Neuronal stem cell (in vitro differentiated cells): Measurements from ENCODE around the gene NTRK3.

Experiments
- DNase-seq: peaks from one replicate; pipeline ENCODE4 v3.0.0-alpha.2; 2013; ENCODE audit warnings: low spot score
- H2AFZ ChIP-seq: one replicate; pipeline ENCODE4 v1.6.1; 2013; ENCODE audit warnings: mild to moderate bottlenecking, low read length, inconsistent platforms
- H2AK5ac ChIP-seq: 2 replicates; pipeline ENCODE4 v1.6.1; 2013; ENCODE audit warnings: low read depth, mild to moderate bottlenecking, inconsistent platforms, low read length, moderate library complexity, mixed read lengths
- H2BK120ac ChIP-seq: 2 replicates; pipeline ENCODE4 v1.6.1; 2013; ENCODE audit warnings: low read depth, mild to moderate bottlenecking, inconsistent platforms, low read length, moderate library complexity, mixed read lengths
- H2BK12ac ChIP-seq: one replicate; pipeline ENCODE4 v1.6.1; 2013; ENCODE audit warnings: low read length, inconsistent platforms
- H2BK15ac ChIP-seq: 2 replicates; pipeline ENCODE4 v1.6.1; 2013; ENCODE audit warnings: mild to moderate bottlenecking, low read length, inconsistent platforms, mixed read lengths
- H2BK5ac ChIP-seq: one replicate; pipeline ENCODE4 v1.6.1; 2013; ENCODE audit warnings: inconsistent platforms, mild to moderate bottlenecking, low read length, moderate library complexity
- H3K14ac ChIP-seq: one replicate; pipeline ENCODE4 v1.6.1; 2013; ENCODE audit warnings: low read length, inconsistent platforms
- H3K18ac ChIP-seq: 2 replicates; pipeline ENCODE4 v1.6.1; 2013; ENCODE audit warnings: low read length, inconsistent platforms
- H3K23ac ChIP-seq: 2 replicates; pipeline ENCODE4 v1.6.1; 2013; ENCODE audit warnings: low read depth, mild to moderate bottlenecking, mixed read lengths, low read length, inconsistent platforms; ENCODE audit not compliant: poor library complexity
- H3K27ac ChIP-seq: replicated peaks from 3 replicates; pipeline ENCODE4 v1.5.1; 2013; ENCODE audit warnings: low read length, inconsistent platforms
- H3K27me3 ChIP-seq, 3 experiments: 2 replicates each; pipeline ENCODE4 v1.6.1; 2013; ENCODE audit warnings: low read length in 3 of 3, mild to moderate bottlenecking in 2 of 3, inconsistent platforms in 1 of 3, low read depth in 1 of 3, mixed read lengths in 1 of 3, moderate library complexity in 1 of 3; ENCODE audit not compliant: control insufficient read depth in 3 of 3, insufficient read depth in 3 of 3
- H3K36me3 ChIP-seq, 2 donors: replicated peaks in 1 of 2; 2 replicates each; pipeline ENCODE4 v1.6.1; 2013; ENCODE audit warnings: low read length in 2 of 2; ENCODE audit not compliant: control insufficient read depth in 2 of 2, insufficient read depth in 2 of 2
- H3K4ac ChIP-seq: 2 replicates; pipeline ENCODE4 v1.6.1; 2013; ENCODE audit warnings: inconsistent platforms, mild to moderate bottlenecking, low read length, moderate library complexity
- H3K4me1 ChIP-seq, 2 donors: 1 replicate in 1 of 2; 2 replicates in 1 of 2; pipeline ENCODE4 v1.6.1; 2013; ENCODE audit warnings: low read length in 2 of 2, low read depth in 1 of 2; ENCODE audit not compliant: control insufficient read depth in 2 of 2, insufficient read depth in 1 of 2
- H3K4me2 ChIP-seq: one replicate; pipeline ENCODE4 v1.6.1; 2013; ENCODE audit warnings: mild to moderate bottlenecking, low read length, inconsistent platforms; ENCODE audit not compliant: insufficient read depth, poor library complexity, severe bottlenecking
- H3K4me3 ChIP-seq, 2 donors: 2 replicates each; pipeline ENCODE4 v1.5.1; 2013; ENCODE audit warnings: low read length in 2 of 2, mild to moderate bottlenecking in 2 of 2, inconsistent platforms in 1 of 2, moderate library complexity in 1 of 2
- H3K79me1 ChIP-seq: one replicate; pipeline ENCODE4 v1.6.1; 2013; ENCODE audit warnings: low read depth, mild to moderate bottlenecking, inconsistent platforms, low read length, moderate library complexity
- H3K9ac ChIP-seq: one replicate; pipeline ENCODE4 v1.6.1; 2013; ENCODE audit warnings: mild to moderate bottlenecking, low read depth, low read length, inconsistent platforms; ENCODE audit not compliant: poor library complexity
- H3K9me3 ChIP-seq, 2 donors: replicated peaks in 1 of 2; 2 replicates each; pipeline versions ENCODE3 to v1.6.1; 2013; ENCODE audit warnings: low read length in 2 of 2, mild to moderate bottlenecking in 2 of 2, inconsistent platforms in 1 of 2, low read depth in 1 of 2, mixed read lengths in 1 of 2, moderate library complexity in 1 of 2; ENCODE audit not compliant: control insufficient read depth in 2 of 2, insufficient read depth in 1 of 2
- H4K8ac ChIP-seq: one replicate; pipeline ENCODE4 v1.6.1; 2013; ENCODE audit warnings: low read depth, mild to moderate bottlenecking, inconsistent platforms, low read length, moderate library complexity
- H4K91ac ChIP-seq: one replicate; pipeline ENCODE4 v1.6.1; 2013; ENCODE audit warnings: low read length, low read depth, mild to moderate bottlenecking, inconsistent platforms; ENCODE audit not compliant: poor library complexity
- WGBS, 2 donors: extraction: QIAGEN DNeasy Blood & Tissue Kit; methylation state at CpG; one replicate each; pipeline ENCODE4 v1.1.7; 2013; ENCODE audit warnings: missing lambda C conversion rate in 2 of 2, mixed read lengths in 1 of 2; ENCODE audit not compliant: insufficient read length in 2 of 2, insufficient replicate concordance in 1 of 2; ENCODE audit errors: extremely low coverage in 2 of 2; 5-methylcytosine and 5-hydroxymethylcytosine counted together

Gene NTRK3

GRCh38 chr15:88147760-88148159 is 108.8 kb downstream of the NTRK3 start:
- no peak overlapping the region for H3K27ac ChIP-seq
- no peak overlapping the region for H2BK12ac ChIP-seq
- H3K4me1 ChIP-seq: peaks cover 0 to under 1% of the 10 kb centered on the region in 2 donors
- no peak overlapping the region for H2BK120ac ChIP-seq
- no peaks in the 10 kb centered on the region for H3K36me3 ChIP-seq
- H4K8ac ChIP-seq: no peak overlapping the region
- no peak overlapping the region for H2AFZ ChIP-seq
- no peaks in the 10 kb centered on the region for H3K9me3 ChIP-seq
- H2AK5ac ChIP-seq: no peak overlapping the region
- H3K79me1 ChIP-seq: no peaks in the 10 kb centered on the region
- H3K4me2 ChIP-seq: no peak overlapping the region
- no peak overlapping the region for H3K18ac ChIP-seq
- H3K4me3 ChIP-seq: no peak overlapping the region
- H2BK15ac ChIP-seq: no peak overlapping the region
- whole genome bisulfite sequencing, 2 donors: no CpG with 5 or more reads among the region's 4 CpGs
- no peak overlapping the region for H2BK5ac ChIP-seq
- no peak overlapping the region for H3K14ac ChIP-seq
- no peak overlapping the region for H3K23ac ChIP-seq
- no peaks in the 10 kb centered on the region for H3K27me3 ChIP-seq
- H3K4ac ChIP-seq: no peak overlapping the region
- no peak for DNase-seq
- H3K9ac ChIP-seq: no peak overlapping the region
- no peak overlapping the region for H4K91ac ChIP-seq

- no peak overlapping the region for H3K4ac ChIP-seq
- H3K36me3 ChIP-seq: no peaks in the 10 kb centered on the region
- no peaks in the 10 kb centered on the region for H3K4me1 ChIP-seq
- H3K9me3 ChIP-seq: no peaks in the 10 kb centered on the region
- H4K8ac ChIP-seq: no peak overlapping the region
- no peak overlapping the region for H2BK15ac ChIP-seq
- H2AK5ac ChIP-seq: no peak overlapping the region
- no peaks in the 10 kb centered on the region for H3K27me3 ChIP-seq
- no peak for DNase-seq
- H2BK5ac ChIP-seq: no peak overlapping the region
- no peak overlapping the region for H3K4me3 ChIP-seq
- H3K79me1 ChIP-seq: no peaks in the 10 kb centered on the region
- H3K4me2 ChIP-seq: no peak overlapping the region
- H3K27ac ChIP-seq: no peak overlapping the region
- H4K91ac ChIP-seq: no peak overlapping the region
- no peak overlapping the region for H3K9ac ChIP-seq
- H2BK120ac ChIP-seq: no peak overlapping the region
- whole genome bisulfite sequencing, 2 donors: no CpG with 5 or more reads among the region's 7 CpGs
- H2BK12ac ChIP-seq: no peak overlapping the region
- no peak overlapping the region for H3K18ac ChIP-seq
- H3K14ac ChIP-seq: no peak overlapping the region
- H2AFZ ChIP-seq: no peak overlapping the region
- H3K23ac ChIP-seq: no peak overlapping the region
These were observed 111.5 kb downstream of the NTRK3 start for GRCh38 chr15:88144921-88145653.

- no peak overlapping the region for H3K23ac ChIP-seq
- H2AK5ac ChIP-seq: no peak overlapping the region
- H2BK15ac ChIP-seq: no peak overlapping the region
- H3K4ac ChIP-seq: no peak overlapping the region
- H3K79me1 ChIP-seq: no peaks in the 10 kb centered on the region
- no peak overlapping the region for H2AFZ ChIP-seq
- no peak overlapping the region for H3K27ac ChIP-seq
- no peak for DNase-seq
- H3K18ac ChIP-seq: no peak overlapping the region
- H2BK12ac ChIP-seq: no peak overlapping the region
- H3K14ac ChIP-seq: no peak overlapping the region
- no peak overlapping the region for H4K8ac ChIP-seq
- H2BK5ac ChIP-seq: no peak overlapping the region
- H2BK120ac ChIP-seq: no peak overlapping the region
- H4K91ac ChIP-seq: no peak overlapping the region
- no peaks in the 10 kb centered on the region for H3K27me3 ChIP-seq
- no peaks in the 10 kb centered on the region for H3K4me1 ChIP-seq
- H3K4me3 ChIP-seq: no peak overlapping the region
- no peaks in the 10 kb centered on the region for H3K36me3 ChIP-seq
- H3K9ac ChIP-seq: no peak overlapping the region
- WGBS, 2 donors: no CpG with 5 or more reads among the region's 6 CpGs
- no peaks in the 10 kb centered on the region for H3K9me3 ChIP-seq
- H3K4me2 ChIP-seq: no peak overlapping the region
These were observed 114.4 kb downstream of the NTRK3 start for GRCh38 chr15:88142121-88142520.

GRCh38 chr15:88141269-88141889 is 115.2 kb downstream of the NTRK3 start:
- no peaks in the 10 kb centered on the region for H3K36me3 ChIP-seq
- no peak overlapping the region for H3K4me2 ChIP-seq
- WGBS, 2 donors: no CpG with 5 or more reads among the region's 6 CpGs
- no peaks in the 10 kb centered on the region for H3K27me3 ChIP-seq
- DNase-seq: no peak
- H3K9me3 ChIP-seq: no peaks in the 10 kb centered on the region
- H3K14ac ChIP-seq: no peak overlapping the region
- no peak overlapping the region for H2BK5ac ChIP-seq
- H3K27ac ChIP-seq: no peak overlapping the region
- H3K79me1 ChIP-seq: no peaks in the 10 kb centered on the region
- H4K91ac ChIP-seq: no peak overlapping the region
- no peak overlapping the region for H4K8ac ChIP-seq
- no peak overlapping the region for H2AK5ac ChIP-seq
- no peak overlapping the region for H3K4me3 ChIP-seq
- no peak overlapping the region for H3K23ac ChIP-seq
- no peak overlapping the region for H2AFZ ChIP-seq
- H3K4ac ChIP-seq: no peak overlapping the region
- no peak overlapping the region for H3K9ac ChIP-seq
- H2BK15ac ChIP-seq: no peak overlapping the region
- H2BK120ac ChIP-seq: no peak overlapping the region
- H2BK12ac ChIP-seq: no peak overlapping the region
- H3K18ac ChIP-seq: no peak overlapping the region
- no peaks in the 10 kb centered on the region for H3K4me1 ChIP-seq
